ENCODE results near the gene IKBKG.

DNA sequence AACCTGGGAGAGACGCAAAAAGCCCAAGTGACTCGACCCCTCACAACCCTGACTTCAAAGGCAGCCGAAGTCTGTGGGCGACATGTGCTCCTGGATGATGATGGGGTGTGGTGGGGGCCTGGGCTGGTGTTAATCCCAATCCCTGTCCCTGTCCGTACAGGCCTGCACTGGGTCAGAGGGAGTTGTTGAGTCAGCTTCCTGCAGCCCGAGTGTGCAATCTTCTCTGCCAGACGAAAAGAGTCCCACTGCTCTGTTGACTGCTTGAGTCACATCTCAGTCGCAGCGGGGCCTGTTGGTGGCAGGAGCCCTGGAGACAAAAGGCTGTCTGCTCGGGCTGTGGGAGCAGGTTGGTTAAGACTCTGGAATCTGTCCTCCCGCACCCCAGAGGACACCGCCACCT is 41.7 kb upstream of the IKBKG start:
- TF ChIP-seq CTCF (IDR thresholded peaks at IDR 0.05) (no peak), SIN3A (IDR thresholded peaks at IDR 0.05; ENCODE audit: borderline replicate concordance, low read depth, low read length) (no peak), SMC3 (IDR thresholded peaks at IDR 0.05; ENCODE audit: low read depth, low read length) (no peak), RAD21 (IDR thresholded peaks at IDR 0.05; ENCODE audit: low read length) (no peak), MAX (IDR thresholded peaks at IDR 0.05; ENCODE audit: low read depth) (no peak), TAF1 (IDR thresholded peaks at IDR 0.05; ENCODE audit: borderline replicate concordance, low read depth, low read length) (no peak), IRF3 (IDR thresholded peaks at IDR 0.05; ENCODE audit: low read depth, low read length) (no peak), POLR2AphosphoS5 (IDR thresholded peaks at IDR 0.05; ENCODE audit: low read depth, low read length) (no peak), EZH2phosphoT487 (IDR thresholded peaks at IDR 0.05; ENCODE audit: borderline replicate concordance, low read depth) (no peak), NRF1 (IDR thresholded peaks at IDR 0.05; ENCODE audit: low read depth, low read length) (no peak), GABPA (IDR thresholded peaks at IDR 0.05; ENCODE audit: low read depth) (no peak), MXI1 (IDR thresholded peaks at IDR 0.05; ENCODE audit: low read depth, low read length) (no peak), ZBTB33 (IDR thresholded peaks at IDR 0.05; ENCODE audit: borderline replicate concordance, low read depth) (no peak)
- TF ChIP-seq, protein P1, sequence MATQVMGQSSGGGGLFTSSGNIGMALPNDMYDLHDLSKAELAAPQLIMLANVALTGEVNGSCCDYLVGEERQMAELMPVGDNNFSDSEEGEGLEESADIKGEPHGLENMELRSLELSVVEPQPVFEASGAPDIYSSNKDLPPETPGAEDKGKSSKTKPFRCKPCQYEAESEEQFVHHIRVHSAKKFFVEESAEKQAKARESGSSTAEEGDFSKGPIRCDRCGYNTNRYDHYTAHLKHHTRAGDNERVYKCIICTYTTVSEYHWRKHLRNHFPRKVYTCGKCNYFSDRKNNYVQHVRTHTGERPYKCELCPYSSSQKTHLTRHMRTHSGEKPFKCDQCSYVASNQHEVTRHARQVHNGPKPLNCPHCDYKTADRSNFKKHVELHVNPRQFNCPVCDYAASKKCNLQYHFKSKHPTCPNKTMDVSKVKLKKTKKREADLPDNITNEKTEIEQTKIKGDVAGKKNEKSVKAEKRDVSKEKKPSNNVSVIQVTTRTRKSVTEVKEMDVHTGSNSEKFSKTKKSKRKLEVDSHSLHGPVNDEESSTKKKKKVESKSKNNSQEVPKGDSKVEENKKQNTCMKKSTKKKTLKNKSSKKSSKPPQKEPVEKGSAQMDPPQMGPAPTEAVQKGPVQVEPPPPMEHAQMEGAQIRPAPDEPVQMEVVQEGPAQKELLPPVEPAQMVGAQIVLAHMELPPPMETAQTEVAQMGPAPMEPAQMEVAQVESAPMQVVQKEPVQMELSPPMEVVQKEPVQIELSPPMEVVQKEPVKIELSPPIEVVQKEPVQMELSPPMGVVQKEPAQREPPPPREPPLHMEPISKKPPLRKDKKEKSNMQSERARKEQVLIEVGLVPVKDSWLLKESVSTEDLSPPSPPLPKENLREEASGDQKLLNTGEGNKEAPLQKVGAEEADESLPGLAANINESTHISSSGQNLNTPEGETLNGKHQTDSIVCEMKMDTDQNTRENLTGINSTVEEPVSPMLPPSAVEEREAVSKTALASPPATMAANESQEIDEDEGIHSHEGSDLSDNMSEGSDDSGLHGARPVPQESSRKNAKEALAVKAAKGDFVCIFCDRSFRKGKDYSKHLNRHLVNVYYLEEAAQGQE (IDR thresholded peaks at IDR 0.05; ENCODE audit: low read depth, low read length), result no peak

Data from SK-N-SH (cell line).